Bronchial epithelial cell (primary cell): ENCODE results near the gene ARHGAP31. TPM values are rescaled to one million over a fixed set of nuclear protein-coding genes. Genes with fewer than 3 reads are reported as not detected.

ENCODE experiments used
- DNase-seq: peaks from one replicate; pipeline ENCODE4 v3.0.0-alpha.2; 2010; ENCODE audit warnings: low read depth
- FAIRE-seq: peaks from 2 replicates; lab custom pipeline; 2011; peaks lifted over from hg19 to GRCh38; lab: Jason Lieb, UNC
- H3K27me3 ChIP-seq: 2 replicates; pipeline ENCODE4 v1.5.1; 2011; ENCODE audit warnings: low read length; ENCODE audit not compliant: control insufficient read depth, insufficient read depth
- H3K36me3 ChIP-seq: 2 replicates; pipeline ENCODE4 v1.5.1; 2011; ENCODE audit warnings: low read length; ENCODE audit not compliant: control insufficient read depth, insufficient read depth
- H3K4me3 ChIP-seq: 2 replicates; pipeline ENCODE4 v1.5.1; 2011; ENCODE audit warnings: mild to moderate bottlenecking, low read depth, low read length, control low read depth
- total RNA-seq: library from RNA; depleted of rRNA; stranded (reverse); fragments of >200 nt; gene quantifications from 2 replicates; pipeline ENCODE4 v1.2.1, GENCODE V29; 2014
- TF ChIP-seq, protein P1 (sequence below): IDR thresholded peaks from 2 replicates; pipeline ENCODE4 v1.5.1; 2011; ENCODE audit warnings: mild to moderate bottlenecking, moderate library complexity, low read length, control low read depth, inconsistent platforms; ENCODE audit not compliant: insufficient read depth, severe bottlenecking

ARHGAP31 gene
- total RNA-seq, 1 donor from 2014 or later: 0.26 TPM

DNA sequence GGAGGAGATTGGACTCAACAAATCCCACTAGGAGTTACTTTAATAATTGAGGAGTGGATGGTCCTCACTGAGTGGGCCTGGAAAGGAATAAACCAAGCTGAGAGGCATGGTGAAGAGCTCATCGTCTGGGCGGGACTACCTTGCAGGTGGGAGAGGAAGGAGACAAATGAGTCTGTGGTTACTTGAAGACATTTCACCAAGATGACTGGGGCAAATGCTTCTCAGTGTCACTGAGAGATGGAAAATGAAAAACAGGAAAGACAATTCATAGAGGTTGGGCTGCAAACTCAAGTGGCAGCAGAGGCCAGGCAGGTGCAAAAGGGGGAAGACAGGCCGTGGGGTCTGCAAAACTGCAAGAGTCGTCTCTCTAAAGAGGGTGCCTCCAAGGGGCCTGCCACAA is 1.5 kb upstream of the ARHGAP31 start:
- H3K4me3 ChIP-seq: no peak overlapping the region
- TF ChIP-seq, protein P1, sequence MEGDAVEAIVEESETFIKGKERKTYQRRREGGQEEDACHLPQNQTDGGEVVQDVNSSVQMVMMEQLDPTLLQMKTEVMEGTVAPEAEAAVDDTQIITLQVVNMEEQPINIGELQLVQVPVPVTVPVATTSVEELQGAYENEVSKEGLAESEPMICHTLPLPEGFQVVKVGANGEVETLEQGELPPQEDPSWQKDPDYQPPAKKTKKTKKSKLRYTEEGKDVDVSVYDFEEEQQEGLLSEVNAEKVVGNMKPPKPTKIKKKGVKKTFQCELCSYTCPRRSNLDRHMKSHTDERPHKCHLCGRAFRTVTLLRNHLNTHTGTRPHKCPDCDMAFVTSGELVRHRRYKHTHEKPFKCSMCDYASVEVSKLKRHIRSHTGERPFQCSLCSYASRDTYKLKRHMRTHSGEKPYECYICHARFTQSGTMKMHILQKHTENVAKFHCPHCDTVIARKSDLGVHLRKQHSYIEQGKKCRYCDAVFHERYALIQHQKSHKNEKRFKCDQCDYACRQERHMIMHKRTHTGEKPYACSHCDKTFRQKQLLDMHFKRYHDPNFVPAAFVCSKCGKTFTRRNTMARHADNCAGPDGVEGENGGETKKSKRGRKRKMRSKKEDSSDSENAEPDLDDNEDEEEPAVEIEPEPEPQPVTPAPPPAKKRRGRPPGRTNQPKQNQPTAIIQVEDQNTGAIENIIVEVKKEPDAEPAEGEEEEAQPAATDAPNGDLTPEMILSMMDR: no peak
- FAIRE-seq: no peak
- H3K36me3 ChIP-seq: no peaks in the 10 kb centered on the region
- H3K27me3 ChIP-seq: no peaks in the 10 kb centered on the region
- no peak for DNase-seq

DNA sequence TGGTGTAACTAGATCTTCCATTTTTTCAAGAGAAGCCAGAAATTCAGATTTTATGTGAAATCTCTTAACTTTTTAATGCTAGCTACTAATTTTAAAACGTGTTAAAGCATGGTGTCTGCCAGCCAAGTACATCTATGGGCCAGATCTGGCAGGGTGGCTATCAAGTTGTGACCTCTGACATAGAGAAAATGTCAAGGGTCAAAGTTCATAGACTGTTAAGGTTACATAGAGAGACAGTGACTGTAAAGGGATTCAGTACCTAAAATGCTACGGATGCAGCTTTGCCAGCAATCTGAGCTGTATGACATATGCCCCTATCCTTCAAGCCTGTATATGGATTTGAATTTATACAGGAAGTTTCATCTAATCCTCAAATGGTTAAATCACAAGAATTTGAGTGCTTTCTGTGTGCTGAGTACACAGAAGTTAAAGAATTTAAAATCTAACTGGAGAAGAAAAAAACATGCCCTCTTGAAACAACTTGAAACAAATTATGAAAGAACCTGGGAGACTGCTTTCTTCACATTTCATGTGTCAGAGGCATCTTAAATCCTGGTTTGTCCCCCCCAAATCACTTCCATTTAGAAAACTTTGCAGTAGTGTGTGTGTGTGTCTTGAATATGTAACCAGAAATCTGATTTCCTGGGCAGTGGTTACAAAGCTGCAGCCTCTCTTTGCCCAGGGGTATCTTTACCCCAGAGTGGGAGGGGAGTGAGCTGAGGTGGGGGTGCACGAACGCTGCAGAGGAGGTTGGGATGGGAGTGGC is 895 bp upstream of the ARHGAP31 start:
- H3K36me3 ChIP-seq: no peaks in the 10 kb centered on the region
- no peak for DNase-seq
- peak overlapping the region; percentile 58 for H3K4me3 ChIP-seq
- TF ChIP-seq, protein P1: no peak
- no peaks in the 10 kb centered on the region for H3K27me3 ChIP-seq
- FAIRE-seq: no peak

DNA sequence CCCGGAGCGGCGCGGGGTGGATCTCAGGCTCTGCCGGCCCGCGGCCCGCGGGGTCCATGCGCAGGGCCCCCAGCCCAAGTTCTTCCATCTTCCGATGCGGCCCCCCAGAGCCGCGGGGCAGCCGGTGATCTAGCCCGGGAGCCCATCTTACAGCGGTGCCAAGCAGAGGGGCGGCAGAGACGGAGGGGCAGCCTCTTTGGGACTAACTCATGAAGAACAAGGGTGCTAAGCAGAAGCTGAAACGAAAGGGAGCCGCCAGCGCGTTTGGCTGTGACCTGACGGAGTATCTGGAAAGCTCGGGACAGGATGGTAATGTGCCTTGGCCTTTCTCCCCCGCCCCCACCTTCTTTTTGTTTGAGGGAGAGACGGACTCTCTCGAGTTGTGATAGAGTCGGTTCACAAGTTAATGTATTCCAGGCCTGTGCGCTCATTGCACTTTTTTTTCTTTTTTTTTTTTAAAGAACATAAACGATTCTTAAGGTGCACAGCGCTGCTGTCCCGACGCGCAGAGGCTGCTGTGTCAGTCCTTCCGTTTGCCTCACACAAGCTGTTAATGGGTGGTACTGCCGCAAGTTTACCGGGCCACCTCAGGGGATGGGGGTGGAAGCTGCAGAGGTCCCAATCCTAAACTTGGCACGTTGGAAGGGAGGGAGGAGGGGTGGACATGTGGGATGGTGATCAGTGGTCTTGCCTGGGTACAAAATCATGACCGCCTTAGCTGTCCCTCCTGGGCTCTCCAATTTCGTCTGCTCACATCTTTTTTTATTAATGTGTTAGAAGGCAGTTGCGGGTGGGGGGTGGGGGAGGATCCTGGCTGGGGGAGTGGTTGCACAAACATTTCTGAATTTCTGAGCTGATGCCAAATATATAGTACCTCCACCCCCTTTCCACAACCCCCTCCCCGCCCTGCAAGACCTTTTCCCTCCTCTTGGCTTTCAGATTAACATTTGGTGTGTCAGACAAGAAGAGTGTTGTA is 801 bp downstream of the ARHGAP31 start:
- Histone ChIP-seq H3K36me3 (no peaks in the 10 kb centered on the region), H3K27me3 (no peaks in the 10 kb centered on the region), H3K4me3 (peak overlapping the region; percentile 58)
- TF ChIP-seq, protein P1: no peak
- peak; percentile 28 for DNase-seq
- no peak for FAIRE-seq

DNA sequence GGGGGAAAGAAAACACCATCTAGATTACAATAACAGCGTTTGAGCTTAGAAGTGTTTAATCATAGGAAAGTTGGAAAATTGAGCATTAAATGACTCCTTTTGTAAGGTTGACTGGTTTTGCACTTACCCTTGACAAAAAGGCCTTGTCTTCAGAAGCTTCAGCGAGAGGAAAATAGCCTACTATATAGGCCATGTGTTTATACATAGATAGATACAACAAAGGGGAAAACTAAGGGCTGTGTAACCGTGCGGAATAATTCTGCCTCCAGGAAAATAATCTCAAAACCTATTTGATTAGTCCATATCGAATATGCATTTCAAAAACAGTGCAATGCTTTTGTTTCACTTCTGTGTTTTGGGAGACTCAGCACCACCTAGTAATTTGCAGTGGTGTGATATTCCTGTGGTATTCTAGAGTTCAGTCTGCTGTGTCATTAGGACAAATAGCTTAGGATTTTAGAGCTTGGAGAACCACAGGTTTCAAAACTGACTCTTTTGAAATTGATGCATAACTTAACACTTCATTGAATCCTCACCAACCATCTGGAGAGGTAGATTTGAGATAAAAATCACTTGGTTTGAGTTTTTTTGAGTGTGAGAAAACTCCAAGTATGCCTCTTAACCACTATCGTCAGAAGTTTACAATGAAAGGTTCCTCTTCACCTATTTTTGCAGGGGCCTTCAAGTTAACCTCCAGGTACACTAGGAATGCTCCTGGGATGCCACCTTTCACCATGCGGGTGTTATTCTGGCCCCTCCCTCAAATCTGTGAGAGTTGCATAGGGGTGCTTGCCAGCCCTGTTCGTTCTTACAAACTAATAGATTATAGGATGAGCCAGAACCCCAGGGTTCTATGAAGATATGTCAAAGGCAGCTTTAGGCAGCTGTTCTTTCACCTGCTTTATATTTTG is 1.9 kb downstream of the ARHGAP31 start:
- DNase-seq: no peak
- Histone ChIP-seq H3K36me3 (no peaks in the 10 kb centered on the region), H3K27me3 (no peaks in the 10 kb centered on the region), H3K4me3 (no peak overlapping the region)
- no peak for FAIRE-seq
- TF ChIP-seq, protein P1: no peak

DNA sequence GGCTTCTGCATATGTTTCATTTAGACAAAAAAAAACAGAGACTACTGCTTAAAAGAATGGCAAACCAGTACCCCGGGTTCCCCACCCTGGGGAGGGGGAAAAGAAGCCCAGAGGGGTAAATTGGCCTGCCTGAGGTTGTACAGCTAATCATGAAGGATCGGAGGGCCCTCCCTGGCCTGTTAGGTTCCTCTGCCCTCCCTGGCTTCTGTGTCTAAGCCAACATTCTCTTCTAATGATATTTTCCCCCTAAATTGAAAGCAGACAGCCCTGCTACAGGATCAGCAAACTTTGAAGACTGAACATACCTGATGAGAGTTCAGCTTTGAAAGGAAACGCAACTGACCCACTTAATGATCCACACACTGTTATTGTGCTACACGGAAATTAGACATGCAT is 2.5 kb downstream of the ARHGAP31 start:
- no peaks in the 10 kb centered on the region for H3K27me3 ChIP-seq
- H3K4me3 ChIP-seq: no peak overlapping the region
- no peak for FAIRE-seq

More for the DNA sequence above, 2.5 kb downstream of the ARHGAP31 start:
- no peak for DNase-seq
- TF ChIP-seq, protein P1: no peak
- H3K36me3 ChIP-seq: no peaks in the 10 kb centered on the region
